ENCODE results near the gene SEL1L.

DNA sequence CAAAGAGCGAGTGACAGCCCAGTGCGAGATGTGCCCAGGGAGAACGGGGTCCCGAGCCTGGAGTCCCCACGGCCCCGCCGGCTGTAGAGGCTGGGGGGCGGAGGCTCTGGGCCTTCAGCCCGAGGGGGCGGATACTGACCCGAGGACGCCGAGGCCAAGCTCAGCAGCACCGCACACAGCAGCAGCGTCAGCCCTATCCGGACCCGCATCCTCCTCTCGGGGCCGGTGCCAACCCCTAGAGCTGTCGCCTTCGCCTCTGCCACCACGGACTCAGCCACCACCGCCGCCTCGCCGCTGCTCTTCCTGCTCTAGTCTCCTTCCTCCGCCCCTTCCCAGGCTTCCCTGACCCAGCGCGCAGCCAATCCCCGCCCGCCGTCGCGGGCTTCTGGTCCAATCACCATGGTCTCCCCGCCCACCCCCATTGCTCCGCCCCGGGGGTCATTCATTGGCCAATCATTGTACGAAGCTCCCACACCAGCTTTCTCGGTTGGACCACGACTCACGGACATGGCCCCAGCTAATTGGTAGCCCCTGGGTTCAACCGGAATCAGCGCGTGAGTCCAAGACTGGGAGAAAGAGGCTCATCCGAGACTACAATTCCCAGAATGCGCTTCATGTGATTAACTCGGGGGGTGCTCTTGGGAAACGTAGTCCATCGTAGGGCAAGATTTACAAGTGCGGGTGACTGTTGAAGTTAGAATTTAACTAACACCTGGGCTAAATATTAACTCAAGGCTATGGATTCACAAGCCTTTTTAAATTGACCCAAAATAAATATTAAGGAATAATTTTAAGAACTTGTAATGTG lies at the start of gene SEL1L:
- TF ChIP-seq, protein P1, sequence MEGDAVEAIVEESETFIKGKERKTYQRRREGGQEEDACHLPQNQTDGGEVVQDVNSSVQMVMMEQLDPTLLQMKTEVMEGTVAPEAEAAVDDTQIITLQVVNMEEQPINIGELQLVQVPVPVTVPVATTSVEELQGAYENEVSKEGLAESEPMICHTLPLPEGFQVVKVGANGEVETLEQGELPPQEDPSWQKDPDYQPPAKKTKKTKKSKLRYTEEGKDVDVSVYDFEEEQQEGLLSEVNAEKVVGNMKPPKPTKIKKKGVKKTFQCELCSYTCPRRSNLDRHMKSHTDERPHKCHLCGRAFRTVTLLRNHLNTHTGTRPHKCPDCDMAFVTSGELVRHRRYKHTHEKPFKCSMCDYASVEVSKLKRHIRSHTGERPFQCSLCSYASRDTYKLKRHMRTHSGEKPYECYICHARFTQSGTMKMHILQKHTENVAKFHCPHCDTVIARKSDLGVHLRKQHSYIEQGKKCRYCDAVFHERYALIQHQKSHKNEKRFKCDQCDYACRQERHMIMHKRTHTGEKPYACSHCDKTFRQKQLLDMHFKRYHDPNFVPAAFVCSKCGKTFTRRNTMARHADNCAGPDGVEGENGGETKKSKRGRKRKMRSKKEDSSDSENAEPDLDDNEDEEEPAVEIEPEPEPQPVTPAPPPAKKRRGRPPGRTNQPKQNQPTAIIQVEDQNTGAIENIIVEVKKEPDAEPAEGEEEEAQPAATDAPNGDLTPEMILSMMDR (conservative IDR thresholded peaks at IDR 0.05; ENCODE audit: low read length): no peak
- TF ChIP-seq EZH2phosphoT487 (IDR thresholded peaks at IDR 0.05; ENCODE audit: borderline replicate concordance, low read depth, low read length): no peak
